HG02678 (cell line): ENCODE data around the gene DPY19L3.
"Not testable (repeated sequence)": the region's sequence is repeated elsewhere in the genome, so short reads cannot be mapped to it uniquely, and the experiment has no call there.

ENCODE experiments used
- ATAC-seq: cut with Tn5 transposase; IDR thresholded peaks from one replicate; pipeline ENCODE4 v1.9.1; 2021; ENCODE audit warnings: mild to moderate bottlenecking, moderate library complexity; ENCODE audit not compliant: unreplicated experiment

Gene DPY19L3

DNA sequence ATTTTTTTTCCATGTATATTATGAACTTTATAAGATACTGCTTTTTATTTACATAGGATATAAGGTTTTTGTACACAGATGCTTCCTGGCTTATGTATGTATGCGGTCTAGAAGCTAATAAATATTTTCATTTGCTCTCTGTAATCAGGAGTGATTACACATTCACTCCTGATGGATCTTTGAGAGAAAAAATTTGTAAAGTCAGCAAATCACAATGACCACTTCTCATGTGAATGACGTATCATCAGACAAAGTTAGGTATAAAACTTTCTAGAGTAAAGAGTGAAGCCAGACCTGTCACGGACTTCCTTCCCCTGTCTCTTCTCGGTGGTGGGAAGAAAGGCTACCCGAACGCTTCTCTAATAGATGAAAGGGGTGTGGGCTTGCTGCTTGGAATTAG is 31.1 kb downstream of the DPY19L3 start:
- no peak for ATAC-seq

DNA sequence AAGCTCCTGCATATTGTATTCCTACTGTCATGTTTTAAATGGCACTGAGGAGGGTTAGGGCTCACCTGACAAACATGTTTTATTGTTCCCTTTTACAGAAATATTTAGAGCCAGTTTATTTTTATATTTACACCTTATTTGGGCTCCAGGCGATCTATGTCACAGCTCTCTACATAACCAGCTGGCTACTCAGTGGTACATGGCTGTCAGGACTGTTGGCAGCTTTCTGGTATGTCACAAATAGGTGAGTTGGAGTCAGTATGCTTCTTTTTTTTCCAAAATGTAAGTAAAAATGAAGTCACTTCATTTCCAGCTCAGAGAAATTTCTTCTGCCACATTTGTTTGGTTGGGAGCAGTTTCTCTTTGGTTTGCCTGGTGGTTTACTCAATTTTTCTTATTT is 31.5 kb downstream of the DPY19L3 start:
- ATAC-seq: no peak

DNA sequence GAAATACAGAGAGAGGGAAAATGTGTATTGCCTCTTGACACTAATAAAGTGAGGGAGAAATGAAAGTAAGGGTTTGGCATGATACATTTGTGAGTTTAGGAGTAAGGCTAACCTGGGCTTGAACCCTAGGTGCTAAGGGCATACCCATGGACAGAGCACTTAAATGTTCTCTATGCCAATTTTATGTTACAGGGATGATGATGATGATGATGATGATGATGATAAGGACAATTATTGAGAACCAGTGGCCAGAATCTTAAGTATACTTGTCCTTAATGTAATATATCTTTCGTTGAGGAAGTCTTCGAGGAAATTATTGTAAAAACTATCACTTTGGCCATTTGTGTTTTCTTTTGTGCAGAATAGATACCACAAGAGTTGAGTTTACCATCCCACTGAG is 33.2 kb downstream of the DPY19L3 start:
- no peak for ATAC-seq

DNA sequence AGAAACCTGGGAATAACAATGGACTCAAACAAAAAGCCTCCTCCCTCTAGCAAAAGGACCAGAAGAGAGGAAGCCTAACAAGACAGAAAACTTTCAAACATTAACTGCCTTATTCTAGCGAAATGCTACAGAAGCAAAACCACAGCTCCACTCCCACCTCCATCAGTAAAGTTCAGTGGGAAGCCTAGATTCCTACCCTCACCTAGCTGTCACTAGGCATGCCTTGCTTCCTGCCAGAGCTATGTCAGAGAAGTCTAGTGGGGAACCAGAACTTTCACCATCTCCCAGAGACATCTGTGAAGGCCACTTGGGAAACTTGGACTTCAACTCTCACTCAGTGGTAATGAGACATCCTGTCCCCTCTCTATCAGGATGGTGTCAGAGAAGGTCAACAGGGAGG is 37.1 kb downstream of the DPY19L3 start:
- no peak for ATAC-seq

DNA sequence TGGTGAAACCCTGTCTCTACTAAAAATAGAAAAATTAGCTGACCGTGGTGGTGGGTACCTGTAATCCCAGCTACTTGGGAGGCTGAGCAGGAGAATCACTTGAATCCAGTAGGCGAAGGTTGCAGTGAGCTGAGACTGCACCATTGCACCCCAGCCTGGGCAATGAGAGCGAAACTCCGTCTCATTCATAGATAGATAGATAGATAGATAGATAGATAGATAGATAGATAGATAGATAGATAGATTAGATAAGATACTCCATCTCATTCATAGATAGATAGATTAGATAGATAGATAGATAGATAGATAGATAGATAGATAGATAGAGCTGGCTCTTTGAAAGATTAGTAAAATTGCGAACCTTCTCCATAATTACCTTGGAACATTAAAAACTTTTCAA is 42.0 kb downstream of the DPY19L3 start:
- ATAC-seq: not testable (repeated sequence)

DNA sequence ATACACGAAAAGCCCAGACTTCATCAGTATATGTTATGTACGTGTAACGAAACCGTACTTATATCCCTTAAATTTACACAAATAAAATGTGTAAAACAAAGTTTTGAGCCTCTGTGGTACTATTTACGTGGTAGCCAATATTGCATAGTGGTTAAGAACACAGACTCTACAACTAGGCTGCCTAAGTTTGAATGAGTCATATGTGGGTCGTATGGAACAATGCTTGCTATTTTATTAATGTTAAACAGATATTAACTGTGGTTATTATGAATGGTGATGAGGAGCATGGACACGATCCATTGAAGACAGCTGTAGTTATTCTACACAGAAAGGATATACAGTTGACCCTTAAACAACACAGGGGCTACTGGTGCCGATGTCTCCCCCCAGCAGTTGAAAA is 42.5 kb downstream of the DPY19L3 start:
- ATAC-seq: no peak

DNA sequence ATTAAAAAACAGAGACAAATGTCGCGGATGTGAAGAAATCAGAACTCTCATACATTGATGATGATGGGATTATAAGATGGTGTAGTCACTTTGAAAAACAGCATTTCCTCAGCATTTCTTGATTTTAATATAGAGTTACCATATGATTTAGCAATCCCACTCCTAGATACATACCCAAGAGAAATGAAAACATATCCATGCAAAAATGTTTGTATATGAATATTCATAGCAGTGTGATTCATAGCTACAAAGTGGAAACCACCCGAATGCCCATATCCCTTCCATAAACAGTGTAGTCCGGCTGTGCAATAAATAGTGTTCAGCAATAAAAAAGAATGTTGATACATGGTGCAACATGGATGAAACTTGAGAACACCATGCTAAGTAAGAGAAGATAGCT is 44.6 kb downstream of the DPY19L3 start:
- ATAC-seq: no peak

DNA sequence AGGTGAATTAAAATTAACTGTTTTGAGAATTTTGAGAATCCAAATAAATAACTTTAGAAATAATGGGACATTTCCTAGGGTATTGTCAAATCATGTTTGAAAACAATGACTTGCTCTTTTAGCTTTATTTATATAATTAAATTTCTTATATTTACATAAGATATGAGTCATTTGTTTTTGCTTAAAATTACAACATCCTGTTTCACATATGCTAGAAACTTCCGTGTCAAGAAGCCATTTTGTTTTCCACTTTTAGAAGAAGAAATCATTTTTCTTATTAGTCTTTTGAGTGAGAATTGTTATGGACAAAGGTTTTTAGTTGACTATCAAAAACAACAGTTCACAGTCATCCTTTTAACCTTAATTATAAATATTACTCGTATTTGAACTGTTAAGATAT is 48.2 kb downstream of the DPY19L3 start:
- ATAC-seq: no peak

DNA sequence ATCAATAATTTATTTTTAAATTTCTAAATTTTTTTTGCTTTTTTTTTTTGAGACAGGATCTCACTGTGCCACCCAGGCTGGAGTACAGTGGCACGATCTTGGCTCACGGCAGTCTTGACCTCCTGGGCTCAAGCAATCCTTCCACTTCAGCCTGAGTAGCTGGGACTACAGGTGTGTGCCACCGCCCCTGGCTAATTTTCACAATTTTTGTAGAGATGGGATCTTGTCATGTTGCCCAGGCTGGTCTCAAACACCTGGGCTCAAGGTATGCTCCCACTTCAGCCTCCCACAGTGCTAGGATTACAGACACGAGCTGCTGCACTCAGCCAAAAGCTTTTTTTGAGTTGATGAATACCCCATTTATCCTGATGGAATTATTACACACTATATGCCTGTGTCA is 50.8 kb downstream of the DPY19L3 start:
- ATAC-seq: no peak

DNA sequence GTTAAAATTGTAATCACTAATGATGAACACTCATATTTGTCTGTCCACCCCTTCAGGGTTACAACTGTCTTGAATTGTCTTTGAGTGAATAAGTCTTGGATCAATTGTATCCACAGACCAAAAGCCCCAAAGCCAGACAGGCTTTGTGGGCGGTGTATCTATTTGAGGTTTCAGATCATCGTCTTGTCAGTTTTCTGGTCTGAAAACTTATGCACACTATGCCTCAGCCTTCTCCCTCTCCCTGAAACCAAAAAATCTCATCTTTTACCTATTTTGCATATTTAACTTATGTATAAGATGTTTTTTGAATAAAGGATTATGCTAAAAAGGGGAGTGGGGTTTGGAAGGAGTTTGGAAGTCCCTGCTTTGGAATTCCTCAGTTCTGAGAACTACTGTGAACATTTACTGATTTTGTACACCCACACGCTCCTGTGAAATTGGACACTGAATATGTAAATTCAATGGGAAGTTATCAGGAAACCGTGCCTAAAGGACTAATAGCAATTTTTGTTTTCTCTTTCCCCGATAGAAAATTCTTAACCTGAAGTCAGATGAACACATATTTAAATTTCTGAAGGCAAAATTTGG is 52.1 kb downstream of the DPY19L3 start:
- ATAC-seq: no peak

DNA sequence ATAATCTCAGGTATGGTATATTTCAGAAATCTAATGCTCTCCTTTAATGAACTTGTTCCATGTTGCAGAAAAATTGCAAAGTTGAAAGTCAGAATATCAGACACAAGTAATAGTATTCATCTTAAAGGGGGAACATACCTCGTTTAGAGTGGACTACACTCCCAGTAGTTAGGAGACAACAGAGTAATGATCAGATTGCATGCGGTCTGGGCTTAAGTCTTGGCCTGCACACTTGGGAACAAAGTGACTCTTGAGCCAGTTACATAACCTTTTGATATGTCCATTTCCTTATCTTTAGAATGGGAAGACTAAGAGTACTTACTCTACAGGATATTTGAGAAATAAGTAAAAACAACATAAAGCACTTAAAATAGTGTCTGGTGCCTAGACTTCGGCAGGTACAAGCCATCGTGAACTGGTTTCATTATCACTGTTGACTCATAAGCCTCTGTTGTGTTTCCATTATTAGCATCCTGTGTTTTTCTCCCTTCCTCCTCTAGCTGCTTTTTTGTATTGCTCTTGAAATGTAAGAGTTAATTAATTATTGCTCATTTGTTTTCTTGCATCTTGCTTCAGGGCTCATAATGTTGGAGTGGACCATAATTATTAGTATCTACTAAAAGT is 53.0 kb downstream of the DPY19L3 start:
- ATAC-seq: peak; percentile 89

DNA sequence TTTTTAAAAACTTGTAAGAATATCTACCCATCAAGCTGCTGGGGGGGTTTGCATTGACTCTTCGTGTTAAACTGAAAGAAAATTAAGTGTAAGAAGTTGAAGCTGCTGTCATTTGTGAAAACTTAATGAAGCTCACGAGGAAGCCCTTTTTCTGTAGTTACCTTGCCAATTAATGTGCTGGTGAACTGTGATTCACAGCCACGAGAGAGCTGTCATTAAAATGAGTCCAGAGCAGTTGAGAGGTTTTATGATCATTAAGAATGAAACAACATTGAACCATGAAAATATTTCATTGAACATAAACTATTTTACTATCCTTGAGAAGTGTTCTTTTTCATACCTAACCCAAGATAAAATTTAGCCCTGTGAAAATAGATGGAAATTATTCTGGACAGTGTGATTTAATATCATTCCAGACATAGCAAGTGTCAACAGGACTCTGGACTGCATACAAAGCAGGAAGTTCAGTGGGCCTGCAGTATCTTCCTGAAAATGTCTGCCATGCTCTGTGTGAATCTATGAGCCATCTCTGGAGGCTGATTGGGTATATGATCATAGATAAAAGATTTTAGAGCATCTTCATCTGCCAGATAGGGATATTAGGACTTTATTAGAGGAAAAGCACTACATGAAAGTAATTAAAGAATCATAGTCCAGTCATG is 53.8 kb downstream of the DPY19L3 start:
- ATAC-seq: no peak

DNA sequence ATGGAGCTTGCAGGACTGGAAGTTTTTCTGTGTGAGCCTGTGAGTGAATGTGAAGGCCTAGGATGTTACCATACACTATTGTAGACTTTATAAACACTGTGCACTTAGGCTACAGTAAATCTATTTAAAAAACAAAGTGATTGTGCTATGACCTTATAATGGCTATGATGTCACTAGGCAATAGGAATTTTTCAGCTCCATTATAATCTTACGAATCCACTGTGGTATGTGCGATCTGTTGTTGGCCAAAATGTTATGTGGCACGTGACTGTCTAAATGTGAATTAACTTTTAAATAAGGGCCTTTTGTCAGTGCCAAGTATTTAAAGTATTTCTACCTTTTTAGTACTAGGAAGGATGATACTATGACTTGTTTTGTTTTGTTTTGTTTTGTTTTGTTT is 54.9 kb downstream of the DPY19L3 start:
- ATAC-seq: no peak

DNA sequence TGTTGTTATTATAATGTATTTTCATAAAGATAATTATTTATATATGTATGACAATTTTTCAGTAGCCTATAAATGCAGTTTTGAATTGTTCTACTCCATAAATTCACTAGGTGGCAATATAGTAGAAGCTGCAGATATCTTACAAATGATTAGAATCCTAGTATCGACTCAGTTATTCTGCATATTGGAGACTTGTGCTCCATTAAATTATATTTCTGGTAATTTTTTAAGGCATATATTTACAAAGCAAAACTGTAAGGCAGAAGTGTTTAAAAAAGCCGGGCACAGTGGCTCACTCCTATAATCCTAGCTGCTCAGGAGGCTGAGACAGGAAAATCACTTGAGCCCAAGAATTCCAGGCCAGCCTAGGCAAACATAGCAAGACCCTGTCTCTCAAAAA is 58.7 kb downstream of the DPY19L3 start:
- no peak for ATAC-seq

DNA sequence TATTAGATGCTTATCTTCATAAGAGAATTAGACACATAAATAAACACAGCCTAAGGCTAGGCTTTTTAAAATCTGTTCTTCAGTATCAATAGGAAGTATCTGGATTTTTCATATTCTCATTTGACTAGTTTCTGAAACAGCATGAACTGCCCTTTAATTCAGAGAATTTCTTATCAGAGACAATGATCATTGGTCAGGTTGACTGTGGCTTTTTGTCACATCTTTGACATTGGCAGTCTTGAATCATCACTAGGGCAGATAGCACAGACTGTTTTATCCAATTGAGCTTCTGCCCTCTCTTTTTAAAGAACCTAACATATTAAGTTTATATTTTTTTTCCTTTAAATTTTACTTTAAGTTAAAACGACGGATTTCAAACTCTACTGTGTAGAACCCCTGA is 59.6 kb downstream of the DPY19L3 start:
- ATAC-seq: no peak

DNA sequence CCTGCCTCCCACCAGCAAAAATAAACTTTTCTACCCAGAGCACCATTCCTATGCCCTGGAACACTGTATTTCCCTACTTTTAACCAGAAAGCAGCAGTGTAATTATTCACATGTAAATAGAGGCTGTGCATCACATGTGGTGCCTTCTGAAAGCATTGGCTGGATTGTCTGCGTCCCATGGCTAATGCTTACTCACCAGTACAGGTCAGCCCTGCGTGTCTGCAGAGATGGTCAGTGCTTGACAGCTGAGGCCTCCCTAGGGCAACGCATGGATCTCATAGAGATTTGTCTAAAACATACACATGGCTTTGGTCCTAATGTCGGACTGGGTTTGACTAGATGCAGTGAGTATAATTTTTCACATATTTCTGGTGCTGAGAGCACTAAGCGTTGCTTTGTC is 64.2 kb downstream of the DPY19L3 start:
- no peak for ATAC-seq

DNA sequence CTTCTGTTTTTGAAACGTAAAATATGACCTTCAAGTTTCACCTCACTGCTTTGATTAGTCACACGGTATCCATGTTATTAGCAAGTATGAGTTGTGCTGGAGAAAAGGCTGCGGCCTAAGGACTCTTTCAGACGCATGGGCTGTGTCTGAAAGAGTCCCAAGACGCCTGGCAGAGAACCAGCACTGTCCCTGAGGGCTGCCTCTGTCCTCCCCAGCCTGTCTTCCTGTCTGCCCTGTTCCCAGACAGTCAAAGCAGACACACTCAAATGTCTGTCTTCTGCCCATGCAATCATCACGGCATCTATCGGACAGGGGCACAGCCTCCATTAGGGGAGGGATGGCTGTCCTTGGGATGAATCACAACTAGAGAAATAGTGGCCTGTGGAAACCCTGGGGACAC is 65.5 kb downstream of the DPY19L3 start:
- ATAC-seq: no peak

DNA sequence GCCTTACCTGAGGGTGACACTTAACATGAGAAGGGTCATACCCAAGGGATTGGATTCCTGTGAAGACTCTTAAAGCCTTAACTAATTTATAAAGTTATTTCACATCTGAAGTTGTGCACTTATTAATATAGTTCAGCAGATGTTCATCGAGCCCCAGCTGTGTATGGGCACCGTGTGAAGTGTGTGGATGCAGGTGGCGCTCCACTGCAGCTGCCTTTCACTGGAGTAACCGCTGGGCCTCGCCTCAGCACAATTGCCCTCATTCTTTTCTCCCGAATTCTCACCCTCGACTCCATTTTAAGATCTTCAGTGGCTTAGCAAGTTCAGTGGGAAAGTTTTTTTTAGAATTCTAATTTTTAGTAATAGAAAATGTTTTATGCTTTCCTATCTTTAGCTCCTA is 66.2 kb downstream of the DPY19L3 start:
- ATAC-seq: no peak

DNA sequence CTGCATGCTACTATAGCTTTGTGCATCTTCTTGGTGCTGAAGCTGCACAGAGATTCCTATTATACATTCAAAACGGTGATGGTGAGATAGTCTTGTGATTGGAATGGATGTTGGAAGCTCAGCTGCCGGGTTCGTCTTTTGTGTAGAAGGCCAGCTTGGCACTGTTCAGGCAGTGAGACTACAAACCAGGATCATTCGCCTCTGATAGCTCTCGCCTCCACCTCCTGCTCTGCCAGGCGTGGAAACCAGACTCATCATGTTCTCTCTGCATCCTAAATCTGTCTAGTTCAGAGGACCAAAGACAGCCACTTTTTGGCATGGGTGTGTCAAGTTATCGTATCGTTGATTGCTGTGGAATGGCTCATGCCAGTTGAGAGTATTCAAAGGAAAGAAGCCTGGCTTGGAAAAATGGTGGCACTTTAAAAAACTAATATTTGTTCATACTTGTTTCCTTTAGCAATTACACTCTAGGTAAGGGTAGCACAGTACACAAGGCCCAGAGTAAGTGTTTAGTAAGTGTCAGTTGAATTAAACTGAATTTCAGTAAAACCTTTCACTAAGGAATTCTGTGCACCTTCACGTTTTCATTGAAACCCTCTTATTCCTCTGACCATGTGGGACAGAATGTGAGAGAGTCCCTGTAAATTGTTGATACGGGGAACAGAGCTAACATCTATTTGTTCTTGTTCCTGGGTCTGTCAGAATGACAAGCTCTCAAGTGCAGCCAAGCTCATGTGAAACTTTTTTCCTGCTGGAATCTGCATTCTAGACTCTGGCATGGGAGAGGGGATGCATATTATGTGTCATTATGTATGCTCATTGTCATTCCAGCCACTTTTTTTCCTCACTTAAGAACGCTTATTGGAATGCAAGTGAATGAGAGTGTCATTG is 69.8 kb downstream of the DPY19L3 start:
- ATAC-seq: no peak

DNA sequence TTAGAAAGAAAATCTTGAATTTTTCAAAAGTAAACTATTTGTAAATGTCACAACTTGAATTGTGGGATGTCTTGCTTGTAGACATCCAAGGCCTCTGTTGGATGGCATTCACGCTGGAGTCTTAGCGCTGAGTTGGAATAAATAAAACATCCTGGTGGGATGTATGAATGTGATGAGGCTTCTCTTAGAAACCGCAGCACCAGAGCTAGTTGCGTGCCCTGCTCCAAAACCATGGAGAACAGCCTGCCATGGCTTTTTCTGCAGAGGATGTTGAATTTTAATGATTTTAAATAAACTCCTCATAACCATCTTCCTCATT is 70.4 kb downstream of the DPY19L3 start:
- no peak for ATAC-seq

DNA sequence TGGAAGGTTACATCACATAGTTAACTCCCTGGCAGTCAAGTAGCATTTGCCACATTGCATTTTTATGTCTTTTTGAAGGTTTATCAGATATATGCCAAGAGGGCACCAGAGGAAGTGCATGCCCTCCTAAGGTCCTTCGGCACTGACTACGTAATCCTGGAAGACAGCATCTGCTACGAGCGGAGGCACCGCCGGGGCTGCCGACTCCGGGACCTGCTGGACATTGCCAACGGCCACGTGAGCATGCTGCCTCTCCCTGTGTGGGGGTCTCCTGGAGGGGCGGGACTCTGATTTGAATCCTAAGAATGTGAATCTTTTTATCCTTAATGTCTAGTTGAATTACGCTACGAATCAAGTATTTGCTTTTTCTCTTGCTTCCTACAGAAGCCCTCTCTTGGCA is 74.8 kb downstream of the DPY19L3 start:
- no peak for ATAC-seq

DNA sequence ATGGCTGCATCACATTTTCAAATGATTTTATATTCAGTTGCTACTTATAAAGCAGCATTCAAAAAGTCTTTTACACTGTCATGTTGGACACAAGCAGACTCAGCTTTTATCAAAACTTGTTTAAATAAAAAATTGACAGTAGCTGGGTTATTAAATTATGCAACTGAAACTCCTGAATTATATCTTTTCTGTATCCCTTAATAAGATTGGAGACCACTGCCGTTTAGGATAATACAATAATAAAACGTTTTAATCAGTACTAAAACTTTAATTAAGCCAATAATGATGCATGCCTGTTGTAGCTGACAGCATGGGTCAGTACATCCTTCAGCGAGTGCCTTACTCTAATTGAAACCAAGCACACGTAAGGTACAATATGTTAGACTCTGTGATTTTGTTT is 78.0 kb downstream of the DPY19L3 start:
- no peak for ATAC-seq
